Measurements from ENCODE around the gene ZDHHC16.

DNA sequence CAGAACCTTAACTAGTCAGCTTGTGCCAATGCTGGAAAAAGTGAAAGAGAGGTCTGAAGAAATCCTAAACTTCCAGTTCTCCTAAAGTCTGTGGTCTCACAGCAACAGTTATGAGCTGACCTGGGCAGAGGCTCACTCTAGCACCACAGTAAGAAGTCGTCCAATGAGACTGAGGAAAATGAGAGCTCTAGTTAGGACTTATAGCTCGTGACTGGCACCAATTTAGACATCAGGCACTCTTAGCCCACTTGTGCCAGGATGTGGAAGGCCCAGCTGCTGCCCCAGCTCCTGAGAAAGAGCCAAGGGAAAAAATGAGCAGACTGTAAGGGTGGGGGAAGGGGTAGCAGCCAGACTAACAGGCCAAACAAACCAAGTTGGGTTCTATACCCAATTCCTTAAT, 44.6 kb downstream of the ZDHHC16 start:
- TF ChIP-seq EP300 (IDR thresholded peaks at IDR 0.05) (no peak), POLR2AphosphoS5 (IDR thresholded peaks at IDR 0.05) (no peak), POLR2A (IDR thresholded peaks at IDR 0.05; ENCODE audit: low read depth) (no peak)
- TF ChIP-seq, protein P1, sequence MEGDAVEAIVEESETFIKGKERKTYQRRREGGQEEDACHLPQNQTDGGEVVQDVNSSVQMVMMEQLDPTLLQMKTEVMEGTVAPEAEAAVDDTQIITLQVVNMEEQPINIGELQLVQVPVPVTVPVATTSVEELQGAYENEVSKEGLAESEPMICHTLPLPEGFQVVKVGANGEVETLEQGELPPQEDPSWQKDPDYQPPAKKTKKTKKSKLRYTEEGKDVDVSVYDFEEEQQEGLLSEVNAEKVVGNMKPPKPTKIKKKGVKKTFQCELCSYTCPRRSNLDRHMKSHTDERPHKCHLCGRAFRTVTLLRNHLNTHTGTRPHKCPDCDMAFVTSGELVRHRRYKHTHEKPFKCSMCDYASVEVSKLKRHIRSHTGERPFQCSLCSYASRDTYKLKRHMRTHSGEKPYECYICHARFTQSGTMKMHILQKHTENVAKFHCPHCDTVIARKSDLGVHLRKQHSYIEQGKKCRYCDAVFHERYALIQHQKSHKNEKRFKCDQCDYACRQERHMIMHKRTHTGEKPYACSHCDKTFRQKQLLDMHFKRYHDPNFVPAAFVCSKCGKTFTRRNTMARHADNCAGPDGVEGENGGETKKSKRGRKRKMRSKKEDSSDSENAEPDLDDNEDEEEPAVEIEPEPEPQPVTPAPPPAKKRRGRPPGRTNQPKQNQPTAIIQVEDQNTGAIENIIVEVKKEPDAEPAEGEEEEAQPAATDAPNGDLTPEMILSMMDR (IDR thresholded peaks at IDR 0.05) = no peak

All from esophagus muscularis mucosa (tissue), 4 donors.